Trophoblast cell (in vitro differentiated cells and primary cell): Measurements from ENCODE around the gene OLIG1.

Source experiments
- DNase-seq, 2 donors: peaks; one replicate each; pipeline ENCODE4 v3.0.0-alpha.2; 2016
- H2AFZ ChIP-seq: 2 replicates; pipeline ENCODE4 v1.6.1; 2013; ENCODE audit warnings: low read length, moderate library complexity, mild to moderate bottlenecking; ENCODE audit not compliant: insufficient read depth, poor library complexity
- H2AK5ac ChIP-seq: 2 replicates; pipeline ENCODE4 v1.6.1; 2013; ENCODE audit warnings: mild to moderate bottlenecking, low read length
- H2BK120ac ChIP-seq: 2 replicates; pipeline ENCODE4 v1.6.1; 2013; ENCODE audit warnings: low read length, mild to moderate bottlenecking, moderate library complexity; ENCODE audit not compliant: insufficient read depth, poor library complexity
- H2BK12ac ChIP-seq: 2 replicates; pipeline ENCODE4 v1.6.1; 2013; ENCODE audit warnings: mild to moderate bottlenecking, low read length, moderate library complexity
- H2BK5ac ChIP-seq: 2 replicates; pipeline ENCODE4 v1.6.1; 2013; ENCODE audit warnings: low read length, low read depth, moderate library complexity, mild to moderate bottlenecking; ENCODE audit not compliant: poor library complexity
- H3K14ac ChIP-seq: 2 replicates; pipeline ENCODE4 v1.6.1; 2013; ENCODE audit warnings: mild to moderate bottlenecking, low read length
- H3K18ac ChIP-seq: 2 replicates; pipeline ENCODE4 v1.6.1; 2013; ENCODE audit warnings: mild to moderate bottlenecking, low read length
- H3K23ac ChIP-seq: 2 replicates; pipeline ENCODE4 v1.6.1; 2013; ENCODE audit warnings: low read length
- H3K27ac ChIP-seq: 2 replicates; pipeline ENCODE4 v1.5.1; 2013; ENCODE audit warnings: low read depth, mild to moderate bottlenecking, inconsistent platforms, low read length, moderate library complexity
- H3K27me3 ChIP-seq: 2 replicates; pipeline ENCODE4 v1.6.1; 2013; ENCODE audit warnings: inconsistent platforms, mild to moderate bottlenecking, low read length, moderate library complexity; ENCODE audit not compliant: insufficient read depth
- H3K36me3 ChIP-seq, 2 experiments: 1 replicate in 1 of 2; 2 replicates in 1 of 2; pipeline ENCODE4 v1.6.1; 2013; ENCODE audit warnings: low read length in 2 of 2, mild to moderate bottlenecking in 2 of 2, moderate library complexity in 1 of 2; ENCODE audit not compliant: insufficient read depth in 2 of 2, control insufficient read depth in 1 of 2
- H3K4ac ChIP-seq: 2 replicates; pipeline ENCODE4 v1.6.1; 2013; ENCODE audit warnings: low read depth, mild to moderate bottlenecking, low read length, moderate library complexity
- H3K4me1 ChIP-seq, 2 experiments: 1 replicate in 1 of 2; 2 replicates in 1 of 2; pipeline ENCODE4 v1.6.1; 2013; ENCODE audit warnings: low read length in 2 of 2, mild to moderate bottlenecking in 2 of 2, moderate library complexity in 1 of 2; ENCODE audit not compliant: insufficient read depth in 2 of 2, control insufficient read depth in 1 of 2
- H3K4me2 ChIP-seq: 2 replicates; pipeline ENCODE4 v1.6.1; 2013; ENCODE audit warnings: inconsistent platforms, mild to moderate bottlenecking, low read length, moderate library complexity
- H3K4me3 ChIP-seq: 2 replicates; pipeline ENCODE4 v1.5.1; 2013; ENCODE audit warnings: mild to moderate bottlenecking, low read depth, low read length, inconsistent platforms
- H3K79me1 ChIP-seq: one replicate; pipeline ENCODE4 v1.6.1; 2013; ENCODE audit warnings: low read length
- H3K79me2 ChIP-seq: 2 replicates; pipeline ENCODE4 v1.6.1; 2013; ENCODE audit warnings: low read length, mild to moderate bottlenecking; ENCODE audit not compliant: control insufficient read depth, insufficient read depth, poor library complexity
- H3K9ac ChIP-seq: 2 replicates; pipeline ENCODE4 v1.6.1; 2013; ENCODE audit warnings: mild to moderate bottlenecking, low read length
- H3K9me3 ChIP-seq: 2 replicates; pipeline ENCODE4 v1.6.1; 2013; ENCODE audit warnings: low read depth, mild to moderate bottlenecking, control low read depth, inconsistent platforms, low read length; ENCODE audit not compliant: insufficient read depth
- H4K12ac ChIP-seq: 2 replicates; pipeline ENCODE4 v1.6.1; 2013; ENCODE audit warnings: low read depth, mild to moderate bottlenecking, low read length, moderate library complexity
- H4K8ac ChIP-seq: 2 replicates; pipeline ENCODE4 v1.6.1; 2013; ENCODE audit warnings: low read depth, mild to moderate bottlenecking, low read length, moderate library complexity
- H4K91ac ChIP-seq: one replicate; pipeline ENCODE4 v1.6.1; 2013; ENCODE audit warnings: low read depth, mild to moderate bottlenecking, low read length, moderate library complexity
- WGBS: extraction: QIAGEN DNeasy Blood & Tissue Kit; methylation state at CpG from one replicate; pipeline ENCODE4 v1.1.7; 2013; ENCODE audit warnings: missing lambda C conversion rate; ENCODE audit not compliant: insufficient read length, insufficient coverage; ENCODE audit errors: extremely low coverage; 5-methylcytosine and 5-hydroxymethylcytosine counted together

Gene OLIG1

GRCh38 chr21:33053951-33054350 lies 16.0 kb upstream of the OLIG1 start:
- H3K14ac ChIP-seq, result no peak overlapping the region
- no peak overlapping the region for H3K4ac ChIP-seq
- no peak overlapping the region for H3K9ac ChIP-seq
- H3K27ac ChIP-seq, result no peak overlapping the region
- H3K23ac ChIP-seq, result no peak overlapping the region
- no peak overlapping the region for H3K18ac ChIP-seq
- no peaks in the 10 kb centered on the region for H3K36me3 ChIP-seq
- no peak for DNase-seq
- no peak overlapping the region for H2AFZ ChIP-seq
- no peak overlapping the region for H2AK5ac ChIP-seq
- H3K4me1 ChIP-seq, result no peaks in the 10 kb centered on the region
- H3K79me1 ChIP-seq, result no peaks in the 10 kb centered on the region
- no peak overlapping the region for H4K8ac ChIP-seq
- no peak overlapping the region for H4K91ac ChIP-seq
- H2BK5ac ChIP-seq, result no peak overlapping the region
- no peak overlapping the region for H2BK12ac ChIP-seq
- H3K4me3 ChIP-seq, result no peak overlapping the region
- H3K79me2 ChIP-seq, result no peaks in the 10 kb centered on the region
- H3K9me3 ChIP-seq, result no peaks in the 10 kb centered on the region
- H2BK120ac ChIP-seq, result no peak overlapping the region
- no peak overlapping the region for H4K12ac ChIP-seq
- no peak overlapping the region for H3K4me2 ChIP-seq
- H3K27me3 ChIP-seq, result no peaks in the 10 kb centered on the region

GRCh38 chr21:33055991-33056390 lies 13.9 kb upstream of the OLIG1 start:
- Histone ChIP-seq H2AK5ac (no peak overlapping the region), H3K36me3 (no peaks in the 10 kb centered on the region), H3K79me2 (no peaks in the 10 kb centered on the region), H3K4me2 (no peak overlapping the region), H2BK12ac (no peak overlapping the region), H3K14ac (no peak overlapping the region), H2AFZ (no peak overlapping the region), H2BK5ac (no peak overlapping the region), H3K4me1 (no peaks in the 10 kb centered on the region), H4K12ac (no peak overlapping the region), H3K4me3 (no peak overlapping the region), H4K8ac (no peak overlapping the region), H3K4ac (no peak overlapping the region), H2BK120ac (no peak overlapping the region), H3K27ac (no peak overlapping the region), H3K9ac (no peak overlapping the region), H3K23ac (no peak overlapping the region), H4K91ac (no peak overlapping the region), H3K9me3 (no peaks in the 10 kb centered on the region), H3K27me3 (no peaks in the 10 kb centered on the region), H3K18ac (no peak overlapping the region), H3K79me1 (no peaks in the 10 kb centered on the region)
- no peak for DNase-seq
- WGBS, result no CpG with 5 or more reads among the region's 5 CpGs

- Histone ChIP-seq H3K4ac (no peak overlapping the region), H2AFZ (no peak overlapping the region), H4K91ac (no peak overlapping the region), H2AK5ac (no peak overlapping the region), H3K4me1 (no peaks in the 10 kb centered on the region), H3K23ac (no peak overlapping the region), H3K18ac (no peak overlapping the region), H3K14ac (no peak overlapping the region), H3K9ac (no peak overlapping the region), H3K79me1 (no peaks in the 10 kb centered on the region), H3K4me3 (no peak overlapping the region), H2BK5ac (no peak overlapping the region), H4K8ac (no peak overlapping the region), H4K12ac (no peak overlapping the region), H2BK120ac (no peak overlapping the region), H3K4me2 (no peak overlapping the region), H3K27ac (no peak overlapping the region), H3K9me3 (no peaks in the 10 kb centered on the region), H3K27me3 (no peaks in the 10 kb centered on the region), H3K36me3 (no peaks in the 10 kb centered on the region), H2BK12ac (no peak overlapping the region), H3K79me2 (no peaks in the 10 kb centered on the region)
- DNase-seq, result no peak
- no CpG with 5 or more reads among the region's 11 CpGs for WGBS
Observed at GRCh38 chr21:33057385-33057940, 12.5 kb upstream of the OLIG1 start.

GRCh38 chr21:33058527-33058926 lies 11.4 kb upstream of the OLIG1 start:
- no peak overlapping the region for H3K27ac ChIP-seq
- H3K18ac ChIP-seq, result no peak overlapping the region
- no peak overlapping the region for H4K12ac ChIP-seq
- H3K9ac ChIP-seq, result no peak overlapping the region
- H2AK5ac ChIP-seq, result no peak overlapping the region
- H3K36me3 ChIP-seq, result no peaks in the 10 kb centered on the region
- H3K14ac ChIP-seq, result no peak overlapping the region
- no peaks in the 10 kb centered on the region for H3K79me1 ChIP-seq
- no peak overlapping the region for H3K4ac ChIP-seq
- H2BK120ac ChIP-seq, result no peak overlapping the region
- no peak overlapping the region for H4K8ac ChIP-seq
- H3K4me1 ChIP-seq, result no peaks in the 10 kb centered on the region
- no peak overlapping the region for H4K91ac ChIP-seq
- no peak for DNase-seq
- no CpG with 5 or more reads among the region's 6 CpGs for WGBS
- no peaks in the 10 kb centered on the region for H3K9me3 ChIP-seq
- H3K27me3 ChIP-seq, result no peaks in the 10 kb centered on the region
- H2AFZ ChIP-seq, result no peak overlapping the region
- no peak overlapping the region for H3K23ac ChIP-seq
- H3K4me2 ChIP-seq, result no peak overlapping the region
- no peak overlapping the region for H3K4me3 ChIP-seq
- H2BK12ac ChIP-seq, result no peak overlapping the region
- H3K79me2 ChIP-seq, result no peaks in the 10 kb centered on the region
- H2BK5ac ChIP-seq, result no peak overlapping the region
